ENCODE measurements around the gene MIOX.

- TF ChIP-seq, protein P1, sequence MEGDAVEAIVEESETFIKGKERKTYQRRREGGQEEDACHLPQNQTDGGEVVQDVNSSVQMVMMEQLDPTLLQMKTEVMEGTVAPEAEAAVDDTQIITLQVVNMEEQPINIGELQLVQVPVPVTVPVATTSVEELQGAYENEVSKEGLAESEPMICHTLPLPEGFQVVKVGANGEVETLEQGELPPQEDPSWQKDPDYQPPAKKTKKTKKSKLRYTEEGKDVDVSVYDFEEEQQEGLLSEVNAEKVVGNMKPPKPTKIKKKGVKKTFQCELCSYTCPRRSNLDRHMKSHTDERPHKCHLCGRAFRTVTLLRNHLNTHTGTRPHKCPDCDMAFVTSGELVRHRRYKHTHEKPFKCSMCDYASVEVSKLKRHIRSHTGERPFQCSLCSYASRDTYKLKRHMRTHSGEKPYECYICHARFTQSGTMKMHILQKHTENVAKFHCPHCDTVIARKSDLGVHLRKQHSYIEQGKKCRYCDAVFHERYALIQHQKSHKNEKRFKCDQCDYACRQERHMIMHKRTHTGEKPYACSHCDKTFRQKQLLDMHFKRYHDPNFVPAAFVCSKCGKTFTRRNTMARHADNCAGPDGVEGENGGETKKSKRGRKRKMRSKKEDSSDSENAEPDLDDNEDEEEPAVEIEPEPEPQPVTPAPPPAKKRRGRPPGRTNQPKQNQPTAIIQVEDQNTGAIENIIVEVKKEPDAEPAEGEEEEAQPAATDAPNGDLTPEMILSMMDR (IDR thresholded peaks at IDR 0.05), result no peak
- no peak for TF ChIP-seq POLR2A (IDR thresholded peaks at IDR 0.05)
Measured at GRCh38 chr22:50488886-50489285, 2.2 kb downstream of the MIOX start.

Data from lower leg skin (tissue), 3 donors.